Posterior cingulate gyrus (tissue), 11 donors: ENCODE data around the gene KAZN.
A peak's percentile ranks its signal among the peaks of the same experiment; 100 is the strongest.

Experiments
- DNase-seq, 10 donors: peaks; one replicate each; pipeline versions ENCODE4 v3.0.0 to v3.0.0-alpha.2; 2020 to 2021; ENCODE audit warnings: mixed read lengths in 3 of 10
- intact Hi-C: fragments of 100-400 bp; cut with DNase I; formaldehyde crosslinking; loops from one replicate; pipeline ENCODE4 v1.15.1; 2023

The KAZN gene

DNA sequence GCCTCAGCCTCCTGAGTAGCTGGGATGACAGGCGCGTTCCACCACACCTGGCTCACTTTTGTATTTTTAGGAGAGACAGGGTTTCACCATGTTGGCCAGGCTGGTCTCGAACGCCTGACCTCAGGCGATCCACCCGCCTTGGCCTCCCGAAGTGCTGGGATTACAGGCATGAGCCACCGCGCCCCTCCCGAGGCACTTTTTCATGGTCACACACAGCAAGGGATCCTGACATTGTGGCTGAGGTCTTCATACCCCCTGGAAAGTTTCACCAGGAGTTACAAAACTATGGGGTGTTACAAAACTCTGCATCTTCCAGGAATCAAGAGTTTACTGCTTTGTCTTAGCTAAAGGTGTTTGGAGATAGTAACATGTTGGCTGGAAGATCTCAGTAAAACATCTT, 320.8 kb downstream of the KAZN start:
- intact Hi-C loops, result loop anchor here (5.0 kb wide), 1 partner anchor 128 kb away; no protein-coding TSS in a partner anchor
- no peak for DNase-seq

DNA sequence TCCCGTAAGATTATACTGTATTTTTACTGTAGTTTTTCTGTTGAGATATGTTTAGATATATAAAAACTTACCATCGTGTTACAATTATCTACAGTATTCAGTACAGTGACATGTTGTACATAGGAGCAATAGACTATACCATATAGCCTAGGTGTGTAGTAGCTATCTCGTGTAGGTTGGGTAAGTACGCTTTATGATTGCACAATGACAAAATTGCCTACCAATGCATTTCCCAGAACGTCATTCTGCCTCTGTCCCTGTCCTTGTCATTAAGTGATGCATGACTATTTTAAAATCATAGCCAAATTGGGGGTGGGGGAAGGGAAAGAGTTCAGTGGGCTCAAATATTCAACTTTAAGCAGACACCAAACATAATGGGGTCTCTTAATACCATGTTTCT, 321.3 kb downstream of the KAZN start:
- no peak for DNase-seq
- intact Hi-C loops, result loop anchor here (5.0 to 10.0 kb wide), 2 partner anchors 128 to 805 kb away; no protein-coding TSS in a partner anchor

DNA sequence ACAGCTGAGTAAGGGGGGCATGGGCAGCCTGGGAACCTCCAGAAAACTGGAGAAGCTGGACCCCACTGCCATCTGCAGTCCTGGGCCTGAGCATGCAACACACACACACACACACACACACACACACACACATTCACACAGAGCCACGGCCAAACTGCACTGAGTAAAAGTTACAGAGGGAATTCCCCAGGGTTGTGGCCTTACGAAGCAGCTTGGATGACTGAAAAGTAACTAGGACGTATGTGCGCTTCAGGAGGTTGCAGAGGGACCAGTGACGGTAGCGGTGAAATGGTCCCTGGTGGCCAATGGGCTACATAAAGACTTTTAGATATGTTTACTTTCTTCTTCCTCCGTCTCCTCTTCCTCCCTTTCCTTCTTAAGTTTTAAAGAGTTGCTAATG, 322.6 kb downstream of the KAZN start:
- intact Hi-C loops, result loop anchor here (10.0 kb wide), 1 partner anchor 806 kb away; no protein-coding TSS in a partner anchor
- no peak for DNase-seq

DNA sequence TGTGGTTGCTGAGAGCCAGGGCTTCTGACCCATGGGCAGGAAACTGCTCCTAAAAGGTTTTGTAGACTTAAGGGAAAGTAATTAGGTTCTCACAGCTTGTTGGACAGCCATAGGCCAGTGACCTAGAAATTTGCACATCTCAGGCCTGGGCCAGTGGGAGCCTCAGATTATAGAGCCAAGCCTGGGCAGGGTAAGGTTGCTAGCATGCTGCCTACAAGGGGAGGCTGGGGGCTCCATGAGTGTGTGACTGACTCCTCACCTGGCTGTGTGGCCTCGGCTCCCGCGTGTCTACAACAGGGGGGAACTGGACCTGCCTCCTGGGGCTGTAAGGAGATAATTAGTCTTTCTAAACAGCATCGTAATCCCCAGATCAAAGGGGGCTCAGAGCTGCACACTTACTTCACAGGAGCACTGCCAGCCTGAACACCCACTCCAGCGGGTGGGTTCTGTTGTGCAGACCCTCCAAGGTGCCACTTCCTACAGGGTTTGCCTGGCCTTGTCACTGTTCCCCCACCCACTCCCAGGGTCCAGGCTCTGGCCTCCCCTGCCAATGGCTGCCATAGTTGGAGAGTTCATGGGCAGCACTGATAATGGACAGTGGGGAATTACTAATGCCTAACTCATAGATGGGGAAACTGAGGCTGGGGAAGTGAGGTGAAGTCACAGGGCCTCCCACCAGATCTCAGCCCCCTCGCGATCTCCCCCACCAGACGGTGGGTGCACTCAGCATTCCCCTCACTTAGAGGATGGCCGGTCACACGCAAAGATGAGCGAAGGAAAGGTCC, 324.6 kb downstream of the KAZN start:
- peak in 1 of 10 donors; percentile 77 for DNase-seq
- intact Hi-C loops, result loop anchor here (10.0 kb wide), 1 partner anchor 808 kb away; no protein-coding TSS in a partner anchor

DNA sequence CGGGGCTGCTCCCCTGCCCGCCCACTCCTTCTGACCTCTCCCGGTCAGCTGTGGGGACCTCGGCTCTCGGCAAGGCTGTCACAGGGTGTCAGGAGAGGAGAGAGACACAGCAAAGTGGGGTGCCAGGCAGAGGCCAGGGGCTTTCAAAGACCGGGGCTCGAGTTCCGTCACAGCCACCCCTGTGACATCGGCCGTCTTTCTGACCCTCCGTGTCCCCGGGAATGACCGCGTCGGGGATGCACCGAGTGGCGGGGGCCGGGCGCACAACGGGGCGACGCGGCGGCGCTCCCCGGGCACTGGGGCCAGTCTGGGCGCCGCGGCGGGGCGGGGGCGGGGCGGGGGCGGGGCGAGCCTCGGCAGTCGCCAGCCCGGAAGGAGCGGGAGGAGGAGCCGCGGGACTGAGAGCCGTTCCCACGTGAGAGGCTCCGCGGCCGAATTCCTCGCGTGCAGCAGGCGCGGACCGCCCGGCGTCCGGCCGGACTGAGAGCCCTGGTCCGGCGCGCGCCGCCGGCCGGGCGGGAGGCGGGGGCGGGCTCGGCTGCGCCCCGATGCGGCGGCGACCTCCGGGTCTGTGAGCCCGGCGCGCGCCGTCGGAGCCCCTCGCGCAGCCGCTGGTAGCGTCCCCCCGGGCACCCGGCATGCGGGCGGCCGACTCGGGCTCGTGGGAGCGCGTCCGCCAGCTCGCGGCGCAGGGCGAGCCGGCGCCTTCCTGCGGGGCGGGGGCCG, 325.4 kb downstream of the KAZN start:
- DNase-seq, result peak in 9 of 10 donors; percentile 49 to 95 (median 69)
- intact Hi-C loops, result loop anchor here (1.0 to 10.0 kb wide), 2 partner anchors 103 to 809 kb away; no protein-coding TSS in a partner anchor

DNA sequence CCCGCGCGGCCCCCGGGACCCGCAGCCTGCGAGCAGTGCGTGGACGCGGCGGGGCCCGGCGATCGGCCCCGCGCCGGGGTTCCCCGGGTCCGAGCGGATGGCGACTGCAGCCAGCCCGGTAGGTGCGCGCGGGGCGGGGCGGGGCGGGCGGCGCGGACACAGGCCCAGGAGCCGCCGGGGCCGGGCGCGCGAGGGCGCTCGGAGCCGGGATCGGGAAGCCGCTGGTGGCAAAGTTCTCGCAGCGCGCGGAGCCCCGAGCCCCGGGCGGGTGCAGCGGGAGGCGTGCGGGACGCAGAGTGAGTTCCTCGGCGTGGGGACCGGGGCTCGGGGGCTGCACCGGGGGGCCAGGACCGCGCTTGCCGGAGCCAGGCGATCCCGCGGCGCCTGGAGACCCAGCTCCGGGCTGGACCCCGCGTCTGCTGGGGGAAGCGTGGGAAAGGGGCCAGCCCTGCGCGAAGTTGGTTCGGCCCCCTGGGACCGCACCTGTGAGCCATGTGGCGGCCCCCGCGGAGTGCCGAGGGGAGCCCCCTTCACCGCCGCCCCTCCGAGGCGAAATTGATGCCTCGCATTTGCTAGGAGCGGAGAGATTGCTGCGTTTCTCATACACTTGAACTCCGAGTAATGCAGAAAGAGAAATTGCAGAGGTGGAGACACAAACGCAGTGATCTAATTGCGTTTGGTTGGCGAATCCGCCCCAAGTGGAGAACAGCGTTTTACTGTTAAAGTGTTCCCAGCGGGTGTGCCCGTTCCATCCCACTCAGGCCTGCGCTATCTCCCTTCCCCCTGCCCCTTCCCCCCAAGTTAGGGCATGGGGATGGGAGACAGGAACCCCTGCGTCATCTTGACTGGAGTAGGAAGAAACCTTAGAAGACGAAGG, 326.2 kb downstream of the KAZN start:
- intact Hi-C loops, result loop anchor here (1.0 to 10.0 kb wide), 3 partner anchors 103 to 810 kb away; no protein-coding TSS in a partner anchor
- DNase-seq, result peak in 9 of 10 donors; percentile 43 to 94 (median 64)

DNA sequence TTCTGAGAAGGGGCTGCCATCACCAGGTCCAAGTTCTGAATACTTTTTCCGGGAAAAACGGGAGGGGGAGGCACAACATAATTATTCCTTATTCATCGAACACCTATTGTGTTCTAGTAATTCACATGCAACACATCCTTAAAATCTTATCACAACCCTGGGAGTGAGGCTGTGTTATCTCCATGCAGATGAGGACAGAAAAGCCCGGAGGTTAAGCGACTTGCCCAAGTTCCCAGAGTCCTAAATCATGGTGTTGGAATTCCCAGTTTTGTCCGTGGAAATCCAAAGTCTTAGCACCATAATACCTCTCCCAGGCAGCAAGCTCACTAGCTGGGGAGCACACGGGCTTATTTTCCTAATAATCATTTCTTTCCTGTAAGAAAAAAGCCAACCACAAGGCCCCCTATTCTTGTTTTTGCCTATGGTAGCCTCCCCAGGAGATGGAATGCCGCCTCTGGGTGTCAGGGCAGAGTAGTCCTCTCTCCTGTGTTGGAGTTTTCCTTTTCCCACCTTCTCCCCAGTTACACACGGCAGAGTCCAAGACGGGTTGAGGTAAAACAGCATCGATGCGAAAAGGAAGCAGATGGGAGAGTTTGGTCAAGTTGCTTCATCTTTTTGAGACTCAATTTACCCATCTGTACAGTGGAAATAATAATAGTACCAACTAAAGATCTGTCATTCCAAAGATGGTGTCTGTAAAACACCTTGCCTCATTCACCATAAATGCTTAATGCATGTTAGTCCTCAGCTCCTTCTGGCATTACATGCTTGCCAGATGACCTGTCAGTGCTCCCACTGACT, 327.1 kb downstream of the KAZN start:
- intact Hi-C loops, result loop anchor here (5.0 to 10.0 kb wide), 2 partner anchors 117 to 811 kb away; no protein-coding TSS in a partner anchor

DNA sequence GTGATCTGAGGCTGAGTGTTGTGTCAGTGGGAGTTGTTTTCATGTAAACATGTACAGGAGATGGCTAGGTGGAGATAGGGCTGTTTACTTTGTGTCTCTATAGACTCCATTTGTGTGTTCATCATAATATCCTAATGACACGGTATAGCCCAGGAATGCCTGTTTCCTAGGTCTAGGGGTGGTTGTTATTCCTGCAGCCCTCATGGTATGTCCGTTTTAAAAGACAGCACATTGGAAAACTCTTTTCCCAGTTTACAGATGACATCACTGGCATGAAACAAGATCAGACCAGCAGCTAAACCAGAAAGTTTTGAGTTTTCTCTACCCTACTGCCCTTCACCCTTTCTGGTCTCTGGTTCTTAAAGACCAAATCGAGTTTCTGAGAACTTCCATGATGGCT, 327.7 kb downstream of the KAZN start:
- DNase-seq, result no peak
- intact Hi-C loops, result loop anchor here (5.0 to 10.0 kb wide), 2 partner anchors 116 to 811 kb away; no protein-coding TSS in a partner anchor

More for the DNA sequence above, 327.1 kb downstream of the KAZN start:
- DNase-seq, result no peak

DNA sequence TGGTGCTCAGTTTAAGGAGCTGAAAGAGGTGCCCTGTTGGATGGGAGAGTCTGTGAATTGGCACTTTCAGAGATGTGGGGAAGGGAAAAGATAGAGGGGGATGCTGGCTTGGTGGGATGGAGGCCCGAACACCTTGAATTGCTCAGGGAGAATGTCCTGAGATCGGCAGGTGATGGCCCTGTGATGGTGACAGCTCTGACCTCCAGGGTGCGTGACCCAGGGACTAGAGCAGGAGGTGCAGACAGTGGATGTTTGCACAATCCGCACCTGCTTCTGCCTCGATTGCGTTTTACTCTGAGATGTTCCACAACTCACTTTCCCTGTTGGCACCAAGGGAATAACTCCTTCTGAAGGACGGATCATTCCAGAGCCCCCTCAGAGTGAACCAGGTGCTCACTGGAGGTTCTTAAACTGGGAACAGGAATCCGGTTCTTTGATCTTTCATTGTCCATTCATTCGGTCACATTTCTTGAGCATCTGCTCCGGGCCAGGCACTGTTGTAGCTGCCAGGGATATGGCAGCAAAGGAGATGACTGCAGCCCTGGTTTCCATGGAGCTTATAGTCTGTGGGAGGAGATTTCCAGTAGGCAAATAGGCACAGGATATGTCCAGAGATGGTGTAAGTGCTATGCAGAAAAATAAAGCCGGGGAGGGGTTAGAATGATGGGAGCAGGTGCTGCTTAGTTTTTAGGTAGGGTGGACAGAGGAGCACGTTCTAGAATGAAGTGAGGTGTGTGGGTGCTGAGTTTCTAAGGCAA, 328.5 kb downstream of the KAZN start:
- no peak for DNase-seq
- intact Hi-C loops, result loop anchor here (5.0 to 10.0 kb wide), 2 partner anchors 115 to 812 kb away; no protein-coding TSS in a partner anchor

DNA sequence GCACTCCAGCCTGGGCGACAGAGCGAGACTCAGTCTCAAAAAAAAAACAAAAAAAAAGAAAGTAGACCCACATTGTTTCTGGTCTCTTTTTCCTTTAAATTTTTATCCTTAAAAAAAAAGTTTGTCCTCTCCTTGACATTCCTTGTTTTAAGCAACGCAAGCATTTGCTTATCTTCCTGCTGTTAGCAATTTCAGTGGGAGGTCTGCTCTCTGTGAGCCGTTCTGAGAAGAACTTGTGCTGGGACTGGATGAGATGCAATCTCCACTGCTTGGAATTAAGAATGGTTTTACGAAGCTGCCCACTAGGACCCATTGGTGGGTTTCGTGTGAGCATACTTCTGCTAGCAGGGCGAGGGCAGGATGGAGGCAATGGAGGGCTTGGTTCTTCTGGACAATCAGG, 329.9 kb downstream of the KAZN start:
- no peak for DNase-seq
- intact Hi-C loops, result loop anchor here (5.0 to 10.0 kb wide), 2 partner anchors 114 to 814 kb away; no protein-coding TSS in a partner anchor

DNA sequence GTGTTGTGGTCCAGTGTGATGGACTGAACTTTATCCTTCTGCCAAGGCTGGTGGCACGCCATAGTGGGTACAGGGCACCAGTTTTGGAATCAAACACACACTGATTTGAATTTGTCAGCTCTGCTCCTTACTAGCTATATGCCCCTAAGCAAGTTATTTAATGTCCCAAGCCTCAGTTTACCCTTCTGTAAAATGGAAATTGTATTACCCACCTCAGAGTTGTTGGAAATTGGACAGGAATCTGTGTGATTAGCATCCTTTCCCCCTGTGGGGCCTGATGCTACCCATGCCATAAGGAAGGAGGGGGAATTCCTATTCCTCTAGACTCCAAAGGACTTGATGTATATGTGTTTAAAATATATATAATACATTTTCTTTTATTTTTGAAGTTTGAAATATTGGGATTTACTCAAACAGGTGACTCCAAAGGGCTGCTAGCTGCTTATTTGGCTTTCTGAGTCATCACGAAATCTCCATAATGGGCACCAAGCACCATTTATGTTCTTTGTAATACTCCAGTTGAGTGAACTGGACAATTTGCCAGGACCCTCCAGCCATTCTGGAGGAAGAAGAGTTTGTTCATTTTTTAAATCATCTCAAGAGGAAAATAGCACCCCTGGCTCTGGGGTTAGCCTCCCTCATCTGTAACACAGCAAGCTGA, 330.5 kb downstream of the KAZN start:
- intact Hi-C loops, result loop anchor here (5.0 to 10.0 kb wide), 2 partner anchors 113 to 814 kb away; no protein-coding TSS in a partner anchor
- no peak for DNase-seq

DNA sequence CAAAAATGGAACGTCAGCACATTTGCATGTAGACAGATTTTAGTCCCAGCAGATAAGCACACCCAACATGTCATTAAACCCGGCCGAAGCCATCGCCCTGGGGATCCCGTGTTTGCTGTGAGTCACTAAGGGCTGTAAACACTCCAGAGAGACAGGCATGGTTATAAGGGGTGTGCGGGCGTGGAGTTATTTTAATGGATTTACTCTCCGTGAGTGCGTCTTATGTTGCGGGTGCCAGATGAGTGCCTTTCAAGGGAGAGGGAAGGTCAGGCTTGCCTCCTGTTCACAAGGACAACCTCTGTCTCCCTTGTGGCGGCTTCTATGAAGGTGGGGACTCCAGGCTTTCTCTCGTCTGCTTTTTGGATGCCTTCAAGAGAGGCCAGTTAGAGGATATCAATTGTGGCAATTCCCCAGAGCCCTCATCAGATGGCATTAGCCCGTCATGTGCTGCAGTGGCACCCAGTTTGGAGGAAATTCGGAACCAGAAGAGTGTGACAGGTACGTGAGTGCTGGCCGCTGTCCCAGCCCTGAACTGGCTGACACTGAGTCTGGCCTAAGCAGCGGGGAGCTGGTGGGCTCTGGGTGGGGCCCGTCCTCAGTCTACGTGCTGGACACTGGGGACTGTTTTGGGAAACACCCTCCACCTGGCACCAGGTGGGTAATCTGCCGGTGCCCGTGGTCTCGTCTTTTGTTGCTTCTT, 331.2 kb downstream of the KAZN start:
- intact Hi-C loops, result loop anchor here (5.0 to 10.0 kb wide), 2 partner anchors 113 to 815 kb away; no protein-coding TSS in a partner anchor

DNA sequence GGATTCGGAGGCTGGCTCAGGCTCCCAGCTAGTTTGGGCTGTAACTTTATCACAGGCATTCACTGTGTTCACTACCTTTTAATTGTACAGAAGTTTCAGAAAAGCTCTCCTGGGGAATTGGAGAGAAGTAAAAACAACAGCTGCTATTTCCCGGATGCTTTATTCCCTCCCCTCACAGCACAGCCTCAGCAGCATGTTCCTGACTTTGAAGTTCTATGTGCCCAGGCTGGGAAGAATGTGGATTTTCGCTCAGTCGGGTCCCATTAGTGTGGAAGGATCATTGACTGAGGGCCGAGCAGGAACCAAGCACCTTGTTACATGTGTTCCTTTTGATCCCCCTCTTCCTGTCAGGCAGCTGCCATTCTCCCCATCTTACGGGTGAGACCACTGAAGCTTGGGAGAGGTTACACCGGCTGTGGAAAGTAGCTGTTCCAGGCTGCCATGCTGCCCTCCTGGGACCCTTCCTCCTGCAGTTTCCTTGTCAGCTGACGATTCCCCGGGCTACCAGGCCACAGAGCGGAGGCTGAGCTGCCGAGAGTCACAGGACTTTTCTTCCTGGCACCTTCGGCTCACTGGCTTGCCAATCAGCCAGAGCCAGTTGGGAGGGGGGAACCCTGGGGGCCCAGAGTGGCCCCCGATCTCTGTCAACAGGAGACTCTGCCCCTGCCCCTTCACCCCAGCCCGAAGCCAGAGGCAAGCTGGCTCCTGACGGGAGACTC, 331.9 kb downstream of the KAZN start:
- no peak for DNase-seq
- intact Hi-C loops, result no loop called here

More for the DNA sequence above, 331.2 kb downstream of the KAZN start:
- DNase-seq, result no peak

DNA sequence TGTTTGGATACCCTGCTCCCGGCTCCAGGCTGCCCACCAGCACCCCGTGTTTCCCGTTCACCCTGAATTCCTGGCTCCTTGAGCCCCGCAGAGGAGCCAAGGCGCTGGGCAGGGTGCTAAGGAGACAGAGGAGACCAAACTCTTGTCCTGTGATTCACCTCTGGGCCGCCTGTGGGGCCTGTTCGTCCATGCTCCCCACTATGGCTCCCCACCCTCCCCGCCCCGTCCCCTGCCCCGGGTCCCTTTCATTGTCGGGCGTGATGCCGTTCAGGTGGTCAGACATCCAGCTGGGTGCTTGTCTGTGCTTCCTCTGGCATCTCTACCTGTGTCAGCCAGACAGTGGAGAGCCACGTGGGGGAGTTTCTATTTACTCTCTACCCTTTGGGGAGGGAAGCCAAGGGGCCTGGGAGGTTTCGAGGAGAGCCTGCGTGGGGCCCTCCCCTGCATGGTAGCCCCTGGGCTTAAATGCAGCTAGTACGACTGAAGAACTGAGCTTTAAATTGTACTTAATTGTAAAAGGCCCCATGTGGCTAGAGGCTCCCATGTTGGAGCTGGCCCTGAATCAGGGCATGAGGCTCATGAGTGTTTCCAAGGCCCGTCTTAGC, 333.7 kb downstream of the KAZN start:
- no peak for DNase-seq
- intact Hi-C loops, result no loop called here

DNA sequence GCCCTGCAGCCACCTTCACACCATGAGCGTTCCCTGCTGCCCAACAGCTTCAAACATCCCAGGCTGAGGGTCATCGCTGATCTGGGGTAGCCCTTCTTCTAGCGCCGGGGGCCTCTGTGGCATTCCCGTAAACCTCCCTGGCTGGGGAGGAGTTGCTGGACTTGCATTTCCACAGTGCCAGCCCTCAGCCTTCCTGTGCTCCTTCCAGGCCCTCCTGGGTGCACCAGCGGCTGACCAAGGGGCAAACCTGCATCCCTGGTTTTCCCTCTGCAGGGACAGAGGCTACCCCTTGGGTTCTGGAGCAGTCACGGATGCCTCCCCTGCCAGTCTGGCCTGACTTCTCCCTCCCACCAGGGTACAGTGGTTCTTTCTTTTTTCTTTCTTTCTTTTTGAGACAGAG, 336.4 kb downstream of the KAZN start:
- intact Hi-C loops, result no loop called here

DNA sequence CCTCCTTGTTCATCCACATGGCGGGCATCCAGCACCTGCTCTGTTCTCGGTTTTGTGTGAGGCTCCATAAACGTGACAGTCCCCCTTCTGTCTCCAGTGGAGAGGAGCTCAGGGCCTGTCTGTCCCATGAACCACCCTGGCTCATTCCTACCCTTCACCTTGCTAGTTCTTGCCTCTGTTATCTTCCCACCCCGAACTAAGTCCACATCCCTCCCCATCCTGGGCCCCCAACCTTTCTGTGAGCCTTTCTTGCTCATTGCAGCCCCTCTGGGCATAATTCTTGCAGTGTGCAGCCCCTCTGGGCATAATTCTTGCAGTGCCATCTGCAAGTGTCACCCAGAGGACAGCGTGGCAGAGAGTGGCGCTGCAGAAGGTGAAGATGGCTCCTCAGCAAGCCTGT, 338.3 kb downstream of the KAZN start:
- DNase-seq, result no peak
- intact Hi-C loops, result no loop called here

More for the DNA sequence above, 336.4 kb downstream of the KAZN start:
- DNase-seq, result no peak
